HL-60/S4 (cell line): Measurements from ENCODE around the gene NKTR.
"Not testable (repeated sequence)": the region's sequence is repeated elsewhere in the genome, so short reads cannot be mapped to it uniquely, and the experiment has no call there.

Experiments used
- in situ Hi-C: fragments of 300-500 bp; cut with MboI; formaldehyde crosslinking; loops from 2 replicates; pipeline ENCODE4 v1.14.3; 2022; ENCODE audit warnings: low sequenced_read_pairs

Gene NKTR

DNA sequence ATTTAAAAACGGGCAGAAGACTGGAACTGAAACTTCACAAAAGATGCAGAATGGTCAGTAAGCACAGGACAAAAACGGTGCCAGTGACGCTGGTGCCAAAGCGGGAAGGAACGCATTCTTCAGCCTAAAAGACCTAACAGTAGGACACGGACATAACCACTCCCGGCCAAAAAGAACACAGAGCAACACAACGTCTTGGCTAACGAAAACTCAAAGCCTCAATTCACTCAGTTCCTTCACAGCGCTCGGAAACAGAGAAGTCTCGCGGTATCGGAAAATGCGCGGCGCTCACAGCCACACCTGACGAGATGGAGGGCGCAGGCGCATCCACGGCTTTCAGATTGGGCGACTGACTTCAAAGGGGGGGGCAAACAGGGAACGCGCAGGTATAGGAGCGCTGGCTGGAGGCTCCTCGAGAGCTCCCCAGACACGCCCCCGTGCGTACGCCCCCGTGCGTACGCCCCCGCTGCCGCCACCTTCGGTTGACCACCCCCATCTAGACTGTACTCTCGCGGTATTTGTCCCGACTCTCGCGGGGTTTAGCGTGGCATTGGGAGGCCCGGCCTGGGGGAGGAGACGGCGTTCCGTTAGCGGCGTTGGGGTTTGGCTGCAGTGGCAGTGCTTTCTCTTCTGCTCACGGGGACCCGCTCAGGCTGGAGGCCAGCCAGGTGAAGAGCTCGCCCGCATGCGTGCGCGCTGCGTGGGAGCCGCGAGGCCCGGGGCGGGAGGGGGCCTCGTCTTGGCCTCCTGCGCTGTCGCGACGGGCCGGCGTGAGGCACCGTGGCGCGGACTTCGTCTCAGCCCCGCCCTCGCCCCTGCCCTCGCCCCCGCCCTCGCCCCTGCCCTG lies at the start of gene NKTR:
TSS of gene NKTR (plus strand) at position 576 of the 847 bp plus-strand sequence. CDS start 321 bp downstream, outside the sequence.
- in situ Hi-C loops, result no loop called here

DNA sequence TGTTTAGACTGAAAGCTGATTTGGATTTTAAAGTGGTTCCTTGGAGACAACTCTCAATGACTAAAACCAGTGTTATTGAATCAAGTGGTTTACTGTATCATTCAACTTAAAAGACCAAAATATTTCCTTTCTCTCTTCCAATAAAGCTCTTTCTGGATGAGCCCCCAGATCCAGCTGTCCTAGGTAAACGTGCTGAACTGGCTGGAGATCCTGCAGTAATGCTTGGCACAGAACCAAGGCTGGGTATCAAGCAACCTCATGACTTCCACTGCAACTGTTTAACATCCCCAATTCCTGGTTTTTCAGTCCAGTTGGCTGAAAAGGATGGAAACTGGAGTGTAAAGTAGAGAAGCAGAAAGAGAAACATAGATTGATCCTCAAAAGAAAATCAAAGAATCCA lies 47.7 kb upstream of the NKTR start:
- in situ Hi-C loops, result no loop called here

DNA sequence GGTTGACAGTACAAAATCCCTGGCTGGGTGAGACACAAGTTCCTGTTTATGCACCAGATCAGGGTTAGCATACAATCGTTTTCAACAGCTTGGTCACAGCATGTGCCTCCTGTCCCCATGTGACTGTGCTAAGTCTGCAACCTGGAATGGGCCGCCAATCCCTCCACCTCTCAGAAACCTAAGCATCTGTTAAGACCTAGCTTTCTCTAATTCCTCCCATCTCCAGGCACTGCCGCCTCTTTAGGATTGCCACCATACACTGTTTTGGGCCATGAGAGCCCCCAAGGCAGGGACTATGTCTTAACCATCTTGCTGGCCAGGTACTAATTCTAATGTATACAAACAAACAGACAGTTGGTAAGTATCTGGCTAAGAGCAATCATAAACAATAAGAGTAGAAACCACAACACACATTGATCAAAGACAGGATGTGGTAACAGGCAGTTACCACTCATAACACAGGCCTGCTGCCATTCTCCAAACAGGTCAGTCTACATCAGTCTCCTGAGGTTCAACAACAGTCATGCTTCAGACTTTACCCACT lies 44.3 kb upstream of the NKTR start:
- in situ Hi-C loops, result no loop called here

DNA sequence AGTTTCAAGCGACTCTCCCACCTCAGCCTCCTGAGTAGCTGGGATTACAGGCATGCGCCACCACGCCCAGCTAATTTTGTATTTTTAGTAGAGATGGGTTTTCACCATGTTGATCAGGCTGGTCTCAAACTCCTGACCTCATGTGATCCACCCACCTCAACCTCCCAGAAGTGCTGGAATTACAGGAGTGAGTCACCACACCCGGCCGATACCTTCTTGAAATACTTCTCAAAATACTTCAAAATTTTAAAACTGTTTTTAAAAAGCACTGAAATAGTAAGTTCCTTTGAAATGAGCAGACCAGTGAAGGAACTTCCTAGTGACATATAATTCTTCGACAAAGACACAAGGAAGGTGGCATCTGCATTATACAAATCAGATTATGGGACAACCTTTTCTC lies 43.7 kb upstream of the NKTR start:
- in situ Hi-C loops, result not testable (repeated sequence)

DNA sequence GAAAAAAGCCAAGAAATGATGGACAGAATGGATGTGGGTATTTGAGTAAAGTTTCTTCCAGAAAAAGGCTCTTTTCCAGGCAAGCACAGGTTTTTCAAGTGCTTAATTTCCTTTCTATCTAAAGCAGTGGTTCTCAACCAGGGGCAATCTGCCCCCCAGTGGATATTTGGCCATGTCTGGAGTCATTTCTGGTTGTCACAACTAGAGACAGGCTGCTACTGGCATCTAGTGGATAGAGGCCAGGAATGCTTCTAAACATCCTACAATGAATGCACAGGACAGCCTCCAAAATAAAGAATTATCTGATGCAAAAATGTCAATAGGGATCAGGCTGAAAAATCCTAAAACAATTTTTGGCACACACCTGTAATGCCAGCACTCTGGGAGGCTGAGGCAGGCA lies 42.6 kb upstream of the NKTR start:
- in situ Hi-C loops, result no loop called here

DNA sequence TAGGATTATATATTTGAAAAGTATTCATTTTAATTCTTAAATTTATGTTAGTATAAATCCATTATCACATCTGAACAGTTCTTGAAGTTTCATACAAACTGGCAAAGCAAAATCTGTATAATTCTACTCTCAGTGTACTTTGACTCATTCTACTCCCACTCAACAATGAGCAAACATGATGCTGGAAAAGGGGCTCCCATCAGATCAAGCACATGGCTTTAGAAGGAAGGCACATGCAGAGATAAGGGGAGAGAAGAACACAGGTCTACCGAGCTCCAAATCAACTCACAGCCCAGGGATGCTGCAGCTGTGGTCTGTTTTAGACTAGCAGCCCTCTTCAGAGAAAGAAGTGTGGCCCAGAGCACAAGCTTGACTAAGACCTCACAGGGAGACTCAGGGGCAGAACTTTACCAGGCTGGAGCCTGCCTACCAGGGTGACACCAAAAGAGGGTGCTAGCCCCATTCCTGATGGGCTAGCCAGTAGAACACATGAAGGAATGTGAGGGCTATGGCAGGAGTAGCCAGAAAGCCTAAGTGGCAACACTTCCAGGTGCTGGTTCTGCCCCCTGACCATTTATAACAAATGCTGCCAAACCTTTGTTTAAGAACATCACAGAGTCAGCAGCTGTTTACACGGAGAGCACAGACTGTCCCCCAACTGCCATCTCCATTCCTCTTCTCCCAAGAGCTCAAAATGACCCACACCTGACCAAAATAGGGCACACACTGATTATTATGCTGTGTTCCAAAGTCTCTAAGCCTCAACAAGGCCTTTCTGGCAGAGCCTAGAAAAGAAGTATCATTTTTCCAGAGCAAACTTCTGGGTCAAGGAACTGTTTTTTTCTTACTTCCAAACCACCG lies 38.2 kb upstream of the NKTR start:
- in situ Hi-C loops, result no loop called here

DNA sequence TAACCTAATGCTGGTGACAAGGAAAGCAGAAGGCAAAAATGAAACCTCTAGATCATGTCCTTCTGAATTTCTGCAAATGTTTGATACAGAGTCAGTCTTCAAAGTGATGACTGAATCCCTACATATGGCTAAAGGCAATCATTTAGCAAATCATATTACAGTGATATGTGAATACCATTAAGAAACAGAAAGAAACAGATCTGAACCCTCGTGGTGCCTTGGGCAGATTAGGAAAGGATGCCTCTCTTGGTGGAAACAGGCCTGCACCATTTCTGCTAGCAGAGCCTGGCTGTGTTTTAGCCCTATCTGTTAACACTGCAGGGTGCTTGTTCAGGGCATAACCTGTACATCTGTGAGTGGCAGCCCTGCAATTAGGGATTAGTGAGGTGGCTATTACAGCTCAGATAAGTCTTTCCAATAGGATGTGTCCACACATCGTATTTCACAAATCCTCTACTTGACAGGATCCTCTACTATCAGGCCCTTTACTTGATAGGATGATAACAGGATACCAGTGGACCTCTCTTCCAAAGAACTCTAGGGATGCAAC lies 30.8 kb upstream of the NKTR start:
- in situ Hi-C loops, result no loop called here

DNA sequence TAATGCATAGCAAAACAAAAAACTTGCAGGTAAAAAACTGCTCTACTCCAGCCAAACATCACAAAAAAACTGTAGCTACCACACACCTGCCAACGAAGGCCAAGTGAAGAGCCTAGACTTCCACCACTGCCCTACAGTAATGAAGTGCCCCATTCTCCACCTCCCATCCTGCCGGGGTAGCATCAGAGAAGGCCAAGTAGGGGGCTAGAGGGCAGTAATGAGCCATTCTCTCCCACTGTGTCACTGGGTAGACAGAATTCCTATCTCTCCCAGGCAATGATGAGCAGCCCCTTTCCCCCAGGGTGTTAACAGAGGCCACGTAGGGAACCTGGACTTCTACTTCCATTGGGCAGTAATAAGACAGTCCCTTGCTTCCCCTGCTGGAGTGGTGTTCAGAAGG lies 28.2 kb upstream of the NKTR start:
- in situ Hi-C loops, result no loop called here

DNA sequence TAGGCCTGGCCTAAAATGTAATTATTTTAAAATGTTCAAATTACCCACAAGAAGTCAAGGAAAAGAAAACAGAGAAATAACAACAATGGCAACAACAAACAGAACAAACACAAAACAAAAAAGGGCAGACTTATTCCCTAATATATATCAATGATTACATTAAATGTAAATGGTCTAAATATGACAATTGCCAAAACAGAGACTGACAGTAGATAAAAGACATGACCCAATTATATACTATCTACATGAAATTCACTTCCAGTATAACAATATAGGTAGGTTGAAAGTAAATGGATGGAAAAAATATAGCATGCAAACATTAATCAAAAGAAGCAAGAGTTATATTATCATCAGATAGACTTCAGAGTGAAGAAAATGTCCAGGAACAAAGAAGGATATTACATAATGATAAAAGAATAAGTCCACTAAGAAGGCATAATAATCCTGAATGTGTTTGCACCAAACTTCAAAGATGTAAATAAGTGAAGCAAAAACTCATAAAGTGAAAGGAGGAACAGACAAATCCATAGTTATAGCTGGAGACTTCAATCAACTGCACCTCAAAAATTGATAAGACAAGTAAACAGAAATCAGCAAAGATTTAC lies 25.2 kb upstream of the NKTR start:
- in situ Hi-C loops, result no loop called here

DNA sequence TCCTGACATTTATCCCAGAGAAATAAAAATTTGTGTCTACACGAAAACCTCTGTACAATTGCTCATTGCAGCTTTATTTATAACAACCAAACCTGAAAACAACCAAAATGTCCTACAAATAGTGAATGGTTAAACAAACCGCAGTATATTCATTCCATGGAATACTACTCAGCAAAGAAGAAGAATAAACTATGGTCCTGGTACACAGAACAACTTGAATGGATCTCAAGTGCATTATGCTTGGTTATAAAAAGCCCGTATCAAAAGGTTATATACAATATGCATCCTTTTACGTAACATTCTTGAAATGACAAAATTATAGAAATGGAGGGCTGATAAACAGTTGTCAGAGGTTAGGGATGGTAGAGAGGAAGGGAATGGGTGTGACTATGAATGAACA lies 22.4 kb upstream of the NKTR start:
- in situ Hi-C loops, result no loop called here

DNA sequence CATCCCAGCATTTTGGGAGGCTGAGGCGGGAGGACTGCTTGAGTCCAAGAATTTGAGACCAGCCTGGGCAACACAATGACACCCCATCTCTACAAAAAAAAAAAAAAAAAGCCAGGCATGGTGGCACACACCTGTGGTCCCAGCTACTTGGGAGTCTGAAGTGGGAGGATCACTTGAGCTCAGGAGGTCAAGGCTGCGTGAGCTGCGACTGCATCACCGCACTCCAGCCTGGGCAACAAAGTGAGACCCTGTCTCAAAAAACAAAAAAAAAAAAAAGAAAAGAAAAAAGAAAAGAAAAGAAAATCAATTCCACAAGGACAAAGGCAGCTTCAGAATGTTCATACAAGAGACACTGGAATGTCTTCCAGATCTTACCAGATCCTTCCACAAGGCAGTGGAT lies 21.1 kb upstream of the NKTR start:
- in situ Hi-C loops, result not testable (repeated sequence)

DNA sequence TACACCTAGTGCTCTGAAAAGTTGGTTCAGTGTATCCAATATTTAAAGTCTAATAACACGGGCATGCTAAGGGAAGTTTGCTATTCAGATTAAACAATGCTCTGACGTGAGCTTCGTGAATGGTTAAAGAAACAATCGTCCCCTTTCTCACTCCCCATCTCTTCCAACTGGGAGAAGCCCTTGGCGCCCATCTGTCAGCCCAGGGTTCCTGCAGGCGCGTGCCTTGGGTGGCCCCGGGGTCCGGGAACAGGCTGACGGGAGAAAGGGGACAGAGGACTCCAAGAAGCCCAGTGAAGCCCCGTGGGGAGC lies 19.1 kb upstream of the NKTR start:
- in situ Hi-C loops, result loop anchor here (10.0 kb wide), 1 partner anchor 163 kb away; no protein-coding TSS in a partner anchor

DNA sequence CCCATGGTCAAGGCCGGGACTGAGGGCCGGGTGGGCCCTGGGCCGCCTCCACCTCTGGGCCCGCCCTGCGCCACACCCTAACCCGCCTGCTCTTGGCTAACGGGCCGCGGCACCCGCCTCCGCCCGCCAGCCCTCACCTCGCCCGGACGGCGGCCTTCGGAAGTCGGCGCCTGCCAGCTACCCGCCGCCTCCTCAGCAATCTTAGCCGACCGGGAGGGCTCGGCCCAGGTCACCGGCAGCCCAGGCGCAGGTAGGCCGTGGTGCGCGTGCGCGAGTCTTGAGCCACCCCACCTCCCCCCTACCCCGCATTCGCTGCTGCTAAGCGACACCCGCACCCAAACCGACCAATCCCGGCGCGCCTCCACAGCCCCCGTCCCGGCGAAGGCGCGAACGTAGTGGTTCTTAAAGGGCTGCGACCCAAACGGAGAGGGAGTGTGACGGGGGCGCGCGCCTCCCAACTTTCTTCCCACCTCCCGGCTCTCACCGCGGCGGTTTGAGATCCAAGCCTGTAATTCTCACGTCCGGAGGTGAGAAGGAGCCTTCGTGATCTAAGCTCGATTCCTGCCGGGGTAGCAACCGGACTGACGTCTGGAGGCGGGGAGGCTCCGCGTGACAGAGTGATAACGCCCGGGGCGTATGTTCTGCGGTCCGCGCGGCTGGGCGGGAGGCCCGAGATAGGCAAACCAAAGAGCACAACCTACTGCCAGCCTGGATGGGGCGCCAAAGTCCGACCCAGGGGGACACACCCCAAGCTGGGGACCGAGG lies 18.6 kb upstream of the NKTR start, which contains the start of gene SEC22C:
TSS of gene SEC22C (minus strand) at position 259 of the 765 bp plus-strand sequence. CDS start 12,921 bp downstream, outside the sequence.
- in situ Hi-C loops, result loop anchor here (10.0 kb wide), 1 partner anchor 163 kb away; no protein-coding TSS in a partner anchor

DNA sequence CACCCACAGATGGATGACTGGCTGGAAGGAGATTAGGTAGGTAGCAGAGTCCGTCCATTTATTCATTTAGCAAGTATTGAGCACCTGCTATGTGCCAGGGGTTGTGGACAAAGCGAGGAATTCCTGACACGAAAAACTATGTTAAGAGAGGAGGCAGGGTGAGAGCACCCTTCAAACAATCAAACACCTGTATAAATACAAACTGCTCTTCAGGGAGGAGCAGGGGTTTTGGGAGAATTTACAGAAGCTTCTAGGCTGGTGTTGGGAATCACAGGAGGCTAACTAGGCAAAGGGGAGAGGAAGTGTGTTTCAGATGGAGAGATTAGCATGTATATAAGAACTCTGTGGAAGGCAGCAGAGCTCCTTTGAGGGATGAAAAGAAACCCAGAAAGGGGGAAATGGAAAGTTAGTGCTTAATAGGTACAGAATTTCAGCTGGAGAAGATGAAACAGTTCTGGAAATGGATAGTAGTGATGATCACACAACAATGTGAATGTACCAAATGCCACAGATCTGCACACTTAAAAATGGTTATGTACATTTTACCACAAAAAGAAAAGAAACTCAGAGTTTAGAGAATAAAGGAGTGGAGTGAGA lies 17.9 kb upstream of the NKTR start:
- in situ Hi-C loops, result loop anchor here (10.0 kb wide), 1 partner anchor 162 kb away; no protein-coding TSS in a partner anchor

DNA sequence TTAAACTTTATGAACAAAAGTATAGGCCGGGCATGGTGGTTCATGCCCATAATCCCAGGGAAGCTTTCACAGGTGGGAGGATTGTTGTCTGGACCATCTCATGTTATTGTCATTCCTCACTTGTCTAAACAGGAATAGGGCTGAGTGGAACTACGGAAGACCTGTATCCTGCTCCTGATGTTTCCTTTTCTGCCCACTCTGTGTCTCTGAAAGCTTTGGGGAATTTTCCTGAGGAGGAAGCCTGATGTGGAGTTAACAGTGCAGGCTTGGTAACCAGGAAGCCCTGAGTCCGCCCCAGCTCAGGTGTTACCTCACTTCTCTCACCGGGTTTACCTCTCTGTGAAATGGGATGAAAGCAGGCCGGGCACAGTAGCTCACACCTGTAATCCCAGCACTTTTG lies 11.9 kb upstream of the NKTR start:
- in situ Hi-C loops, result loop anchor here (10.0 kb wide), 1 partner anchor 156 kb away; no protein-coding TSS in a partner anchor

DNA sequence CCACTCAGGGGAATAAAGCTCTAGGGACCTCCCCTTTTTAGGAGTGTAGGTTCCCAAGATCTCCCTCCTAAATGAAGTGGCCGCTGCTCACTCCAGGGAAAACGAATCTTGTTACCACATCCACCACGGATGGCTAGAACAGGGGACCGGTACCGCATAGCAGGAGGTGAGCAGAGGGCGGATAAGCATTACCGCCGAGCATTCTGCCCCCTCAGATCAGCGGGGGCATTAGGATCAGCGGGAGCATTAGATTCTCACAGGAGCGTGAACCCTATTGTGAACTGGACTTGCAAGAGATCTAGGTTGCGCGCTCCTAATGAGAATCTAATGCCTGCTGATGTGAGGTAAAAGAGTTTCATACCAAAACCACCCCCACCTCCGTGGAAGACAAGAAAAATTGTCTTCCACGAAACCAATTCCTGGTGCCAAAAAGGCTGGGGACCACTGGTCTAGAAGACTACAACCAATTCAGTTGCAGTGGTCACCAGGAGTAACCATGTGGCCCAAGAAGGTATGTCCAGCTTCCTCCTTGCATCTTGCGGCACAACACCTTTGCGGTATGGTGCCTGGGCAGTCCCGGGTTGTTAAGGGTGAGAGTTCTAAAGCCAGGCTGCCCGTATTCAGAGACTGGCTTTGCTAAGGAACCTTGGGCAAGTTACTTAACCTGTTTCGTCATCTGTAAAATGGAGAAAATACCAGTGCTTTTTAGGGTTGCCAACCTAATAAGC lies 10.9 kb upstream of the NKTR start:
- in situ Hi-C loops, result loop anchor here (10.0 kb wide), 1 partner anchor 155 kb away; no protein-coding TSS in a partner anchor

DNA sequence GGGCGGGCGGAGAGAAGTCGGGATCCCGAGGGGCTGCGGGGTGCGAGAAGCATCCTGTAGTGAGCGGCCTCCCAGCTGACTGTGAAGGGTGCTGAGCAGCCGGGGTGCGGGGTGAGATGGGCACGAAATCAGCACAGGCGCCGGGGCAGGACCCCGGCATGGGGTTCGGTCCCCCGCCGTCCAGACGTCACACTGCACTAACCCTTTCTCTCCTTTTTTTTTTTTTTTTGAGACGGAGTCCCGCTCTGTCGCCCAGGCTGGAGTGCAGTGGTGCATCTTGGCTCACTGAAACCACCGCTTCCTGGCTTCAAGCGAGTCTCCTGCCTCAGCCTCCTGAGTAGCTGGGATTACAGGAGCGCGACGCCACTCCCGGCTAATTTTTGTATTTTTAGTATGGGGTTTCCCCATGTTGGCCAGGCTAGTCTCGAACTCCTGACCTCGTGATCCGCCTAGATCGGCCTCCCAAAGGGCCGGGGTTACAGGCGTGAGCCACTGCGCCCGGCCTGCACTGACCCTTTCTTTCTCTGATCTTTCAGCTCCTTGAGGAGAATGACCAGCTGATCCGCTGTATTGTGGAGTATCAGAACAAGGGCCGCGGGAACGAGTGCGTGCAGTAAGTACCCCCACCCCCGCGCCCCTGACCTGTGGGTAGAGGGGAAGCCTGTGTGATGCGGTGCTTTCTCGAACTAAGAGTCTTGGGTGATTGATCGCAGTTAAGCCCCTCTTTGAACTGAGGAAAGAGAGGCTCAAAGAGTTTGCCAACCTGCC lies 9.3 kb upstream of the NKTR start:
- in situ Hi-C loops, result no loop called here

DNA sequence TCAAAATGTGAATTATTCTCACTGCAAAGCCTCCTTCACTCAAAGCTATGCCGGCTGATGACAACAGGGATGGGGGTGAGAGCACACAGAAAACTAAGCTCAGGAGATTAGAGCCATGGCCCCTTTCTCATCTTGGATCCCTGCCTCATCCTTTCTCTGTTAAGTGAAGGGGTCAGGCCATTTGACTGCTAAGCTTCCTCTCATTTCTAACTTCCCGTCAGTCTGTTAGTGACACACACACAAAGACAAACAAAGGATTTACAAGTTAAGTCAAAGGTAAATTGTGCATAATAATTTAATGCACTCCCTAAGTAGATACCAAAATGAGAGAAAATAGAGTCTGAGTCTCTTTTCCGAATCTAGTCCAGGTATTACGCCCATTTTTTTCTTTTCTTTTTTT lies 8.7 kb upstream of the NKTR start:
- in situ Hi-C loops, result no loop called here
